Ishikawa (cell line): ENCODE measurements around the gene KYAT1.

Experiments used
- CEBPB ChIP-seq: IDR thresholded peaks from 2 replicates; pipeline ENCODE4 v1.6.1; 2012
- CREB1 ChIP-seq: IDR thresholded peaks from 2 replicates; pipeline ENCODE4 v1.6.1; 2012; ENCODE audit warnings: low read depth
- EGR1 ChIP-seq: IDR thresholded peaks from 2 replicates; pipeline ENCODE4 v1.6.1; 2012
- EP300 ChIP-seq: IDR thresholded peaks from 2 replicates; pipeline ENCODE4 v1.6.1; 2012; ENCODE audit warnings: borderline replicate concordance
- FOXM1 ChIP-seq: IDR thresholded peaks from 2 replicates; pipeline ENCODE4 v1.6.1; 2012; ENCODE audit warnings: low read depth, borderline replicate concordance
- MAX ChIP-seq: IDR thresholded peaks from 2 replicates; pipeline ENCODE4 v1.6.1; 2012
- TAF1 ChIP-seq: IDR thresholded peaks from 2 replicates; pipeline ENCODE4 v1.6.1; 2012; ENCODE audit warnings: low read depth, mild to moderate bottlenecking
- TCF12 ChIP-seq: IDR thresholded peaks from 2 replicates; pipeline ENCODE4 v1.6.1; 2012; ENCODE audit warnings: low read depth
- YY1 ChIP-seq: IDR thresholded peaks from 2 replicates; pipeline ENCODE4 v1.6.1; 2012; ENCODE audit warnings: low read depth

- TF ChIP-seq EGR1, result no peak
- TF ChIP-seq CEBPB, result no peak
- no peak for TF ChIP-seq EP300
- no peak for TF ChIP-seq YY1
- TF ChIP-seq TAF1, result no peak
- no peak for TF ChIP-seq FOXM1
- TF ChIP-seq TCF12, result no peak
- TF ChIP-seq CREB1, result no peak
- no peak for TF ChIP-seq MAX
Observed at GRCh38 chr9:128838338-128838737, 43.4 kb downstream of the KYAT1 start.
